HK-2 (cell line): Measurements from ENCODE around the gene OTOS.
A peak's percentile ranks its signal among the peaks of the same experiment; 100 is the strongest.

Experiments
- DNase-seq: peaks from one replicate; pipeline ENCODE4 v3.0.0-alpha.2; 2018; ENCODE audit not compliant: unreplicated experiment

Gene OTOS

GRCh38 chr2:240136013-240136670 is 4.3 kb downstream of the OTOS start, which contains the start of gene COPS9:
COPS9 (minus strand) TSS chr2:240136305; CDS start chr2:240136284, 21 bp downstream.
- DNase-seq: peak; percentile 87

DNA sequence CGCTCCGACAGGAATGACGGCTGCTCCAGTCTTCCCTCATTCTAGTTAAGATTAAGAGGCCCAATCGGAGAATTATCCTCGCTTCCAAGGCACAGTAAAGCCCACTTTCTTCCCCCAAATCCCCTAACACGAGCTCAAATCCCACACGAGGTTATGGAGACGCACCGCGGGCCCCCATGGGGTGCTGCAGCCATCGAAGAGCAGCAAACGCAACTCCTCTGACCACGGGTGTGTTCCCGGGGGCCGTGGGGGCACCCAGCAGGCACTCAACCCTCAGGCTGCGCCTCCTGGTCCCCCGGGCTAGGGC is 4.8 kb downstream of the OTOS start:
- DNase-seq: no peak

DNA sequence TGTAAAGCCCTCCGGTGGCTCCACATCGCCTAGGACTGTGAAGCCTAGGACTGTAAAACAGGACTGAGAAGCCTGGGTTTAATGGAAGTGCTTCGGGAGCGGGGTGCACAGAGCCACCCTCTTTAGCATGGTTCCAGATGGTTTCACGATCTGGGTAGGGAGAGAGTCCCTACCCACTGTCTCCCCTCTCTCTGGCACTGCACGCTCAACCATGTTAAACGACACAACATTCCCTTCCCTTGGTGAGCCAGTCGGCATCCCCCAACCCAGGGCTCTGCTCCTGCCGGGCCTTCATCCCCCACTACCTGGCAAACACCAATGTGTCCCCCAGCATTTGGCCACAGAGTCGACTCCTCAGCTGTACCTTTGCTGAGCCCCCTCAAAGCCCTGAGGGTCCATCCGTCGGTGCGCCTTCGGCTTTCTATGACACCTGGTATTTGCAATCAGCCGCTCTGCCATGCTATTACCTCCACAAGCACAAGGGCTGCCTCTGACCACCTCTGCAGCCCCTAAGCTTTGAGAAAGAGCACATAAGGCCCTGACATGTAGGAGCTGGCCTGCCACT is 5.4 kb downstream of the OTOS start:
- DNase-seq: no peak

GRCh38 chr2:240134466-240134865 is 6.0 kb downstream of the OTOS start:
- no peak for DNase-seq

- no peak for DNase-seq
These were observed 7.1 kb downstream of the OTOS start for GRCh38 chr2:240133401-240133800.

DNA sequence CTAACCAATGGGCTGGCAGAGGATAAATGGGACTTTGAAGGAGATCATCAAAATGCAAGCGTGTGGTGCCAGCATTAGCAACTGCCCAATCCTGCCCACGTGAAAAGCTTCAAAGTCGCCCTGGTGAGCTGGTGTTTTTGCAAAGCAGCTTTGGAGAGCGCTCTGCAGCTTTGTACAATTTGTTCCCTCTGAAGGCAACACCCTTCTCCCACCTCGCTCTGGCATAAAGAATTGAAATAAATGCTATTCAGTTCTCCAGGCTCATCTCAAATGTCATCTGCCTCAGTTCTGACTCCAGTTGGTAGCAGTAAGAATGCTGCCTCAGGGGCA is 7.8 kb downstream of the OTOS start:
- no peak for DNase-seq

GRCh38 chr2:240131941-240132650 is 8.4 kb downstream of the OTOS start:
- no peak for DNase-seq

DNA sequence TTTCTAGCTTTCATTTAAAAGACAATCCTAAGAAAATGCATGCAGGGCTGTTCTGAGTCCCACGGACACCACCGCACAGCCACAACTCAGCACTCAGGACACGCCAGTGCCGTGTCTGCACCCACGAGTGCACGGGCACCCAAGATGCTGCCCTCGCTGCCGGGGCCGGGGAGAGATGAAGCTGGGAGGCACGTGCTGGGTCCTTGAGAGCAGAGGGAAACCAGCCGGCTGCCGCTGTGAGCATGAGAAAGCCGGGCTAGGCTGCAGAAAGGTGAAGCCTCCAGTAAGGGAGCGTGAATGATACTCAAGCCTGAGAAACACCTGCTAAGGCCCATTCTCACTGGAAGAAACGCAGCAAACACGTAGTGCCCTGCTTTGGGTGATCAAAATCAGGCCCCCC is 9.2 kb downstream of the OTOS start:
- no peak for DNase-seq

- no peak for DNase-seq
These were observed 9.9 kb downstream of the OTOS start for GRCh38 chr2:240130393-240131195.

- DNase-seq: no peak
These were observed 10.6 kb downstream of the OTOS start for GRCh38 chr2:240129731-240130392.

DNA sequence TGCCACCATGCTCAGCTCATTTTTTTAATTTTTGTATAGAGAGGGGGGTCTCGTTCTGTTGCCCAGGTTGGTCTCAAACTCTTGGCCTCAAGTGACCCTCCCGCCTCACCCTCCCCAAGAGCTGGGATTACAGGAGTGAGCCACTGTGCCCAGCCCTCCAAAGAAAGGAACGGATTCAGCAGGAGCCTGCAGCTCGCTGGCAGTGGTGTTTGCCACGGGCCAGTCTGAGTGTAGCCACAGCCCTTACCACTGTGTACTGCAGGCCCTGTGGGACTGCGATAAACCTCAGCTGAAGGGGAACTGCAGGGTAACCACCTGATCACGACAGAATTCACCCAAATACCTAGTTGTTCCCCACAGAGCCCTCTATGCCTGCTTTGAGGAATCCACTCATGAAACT is 11.1 kb downstream of the OTOS start:
- DNase-seq: no peak

- DNase-seq: no peak
These were observed 11.8 kb downstream of the OTOS start for GRCh38 chr2:240128608-240129145.

DNA sequence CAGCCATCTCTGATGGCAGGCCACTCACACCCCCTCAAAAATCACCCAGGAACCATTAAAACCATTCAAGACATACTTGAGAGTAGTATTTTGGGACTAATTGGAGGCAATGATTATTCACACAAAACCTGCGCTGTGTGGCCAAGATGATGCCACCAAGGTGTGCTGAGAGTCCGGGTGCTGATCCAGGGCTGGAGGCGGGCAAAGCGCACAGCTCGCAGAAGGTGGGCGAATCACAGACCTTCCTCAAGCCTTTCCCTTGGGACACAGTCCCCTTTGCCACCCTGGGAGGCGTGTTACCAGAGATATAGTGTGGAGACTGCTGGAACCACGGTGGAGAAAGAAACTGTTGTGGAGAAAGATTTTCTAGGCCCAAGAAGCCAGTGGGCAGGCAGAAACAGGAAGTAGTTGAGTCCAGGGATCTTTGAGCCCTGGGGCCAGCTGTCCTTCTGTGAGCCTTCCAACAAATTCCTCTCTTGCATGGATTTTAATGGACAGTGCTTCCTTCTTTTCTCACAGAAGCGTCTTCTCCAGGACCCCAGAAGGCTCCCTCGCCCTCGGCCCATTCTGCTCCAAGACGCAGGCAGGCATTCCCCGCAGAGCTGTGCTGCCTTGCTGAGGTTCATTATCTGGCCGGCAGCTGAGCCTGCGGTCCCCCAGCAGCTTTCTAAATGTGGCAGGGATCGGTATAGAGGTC is 12.4 kb downstream of the OTOS start:
- DNase-seq: no peak

DNA sequence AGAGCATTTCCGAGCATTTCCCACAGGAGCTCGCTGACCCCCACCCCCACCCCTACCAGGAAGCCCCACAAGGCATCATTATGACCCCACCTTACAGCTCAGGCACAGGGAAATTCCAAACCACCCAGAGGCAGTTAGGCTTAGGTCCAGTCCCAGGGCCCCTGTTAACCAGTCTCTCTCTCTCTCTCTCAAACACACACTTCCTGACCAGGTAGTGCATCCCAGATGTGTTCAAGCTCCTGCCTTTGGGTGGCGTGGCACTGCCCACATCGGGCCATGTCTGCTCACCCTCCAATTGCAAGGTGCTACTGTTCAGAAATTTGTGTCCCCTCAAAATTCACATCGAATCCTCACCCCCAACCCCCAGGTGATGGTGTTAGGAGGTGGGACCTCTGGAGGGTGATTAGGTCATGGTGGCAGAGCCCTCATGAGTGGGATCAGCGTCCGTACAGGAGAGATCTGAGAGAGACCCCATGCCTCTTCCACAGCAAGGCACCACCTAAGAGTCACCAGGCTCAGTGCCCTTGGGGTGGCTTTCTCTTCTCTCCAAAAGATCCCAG is 13.2 kb downstream of the OTOS start:
- DNase-seq: no peak

- DNase-seq: no peak
These were observed 13.7 kb downstream of the OTOS start for GRCh38 chr2:240126731-240127130.

- DNase-seq: no peak
These were observed 14.7 kb downstream of the OTOS start for GRCh38 chr2:240125742-240126141.

DNA sequence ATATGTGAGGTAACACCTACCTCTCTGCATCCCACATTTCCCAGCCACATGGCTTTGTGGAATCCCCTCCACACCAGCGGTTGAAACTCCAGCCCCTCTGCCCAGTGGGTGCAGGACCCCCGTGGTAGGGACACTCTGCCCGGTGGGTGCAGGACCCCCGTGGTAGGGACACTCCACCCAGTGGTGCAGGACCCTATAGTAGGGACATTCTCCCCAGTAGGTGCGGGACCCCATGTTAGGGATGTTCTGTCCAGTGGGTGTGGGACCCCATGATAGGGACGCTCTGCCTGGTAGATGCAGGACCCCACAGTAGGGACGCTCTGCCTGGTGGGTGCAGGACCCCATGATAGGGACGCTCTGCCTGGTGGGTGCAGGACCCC is 15.8 kb downstream of the OTOS start:
- no peak for DNase-seq

DNA sequence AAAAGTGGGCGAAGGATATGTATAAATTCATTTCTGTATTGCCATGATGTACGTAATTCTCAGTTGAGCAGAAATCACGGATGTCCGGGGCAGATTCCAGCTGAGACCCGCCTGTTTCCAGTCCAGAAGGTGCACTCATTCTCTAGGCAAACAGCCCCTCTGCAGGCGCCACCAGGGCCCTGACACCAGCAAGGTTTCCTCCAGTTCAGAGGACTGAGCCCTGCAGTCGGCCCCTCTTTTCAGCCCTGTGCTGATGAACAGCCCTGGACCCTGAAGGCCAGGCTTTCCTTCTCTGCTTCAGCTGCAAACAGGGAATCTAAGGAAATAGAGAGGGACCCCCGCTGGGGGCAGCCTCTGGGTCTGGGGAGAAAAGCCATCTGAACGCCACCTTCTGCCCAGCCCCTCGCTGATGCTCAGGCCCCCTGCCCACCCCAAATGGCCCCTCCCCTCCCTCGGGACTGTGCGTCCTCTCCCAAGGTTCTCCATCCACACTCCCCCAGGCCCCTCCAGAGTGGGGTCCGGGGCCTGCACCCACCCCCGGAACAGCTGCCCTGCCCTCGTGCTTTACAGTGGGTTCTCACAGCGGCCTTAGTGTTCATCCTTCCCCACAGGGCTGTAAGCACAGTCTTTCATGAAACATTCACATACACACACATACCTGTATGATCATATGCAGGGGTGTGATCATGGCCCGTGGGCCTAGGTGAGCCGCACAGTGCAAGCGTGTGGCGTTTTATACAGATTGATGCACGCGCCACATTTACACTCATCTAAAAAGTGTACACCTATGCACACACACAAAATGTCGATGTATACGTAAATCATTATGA is 16.4 kb downstream of the OTOS start:
- no peak for DNase-seq

- DNase-seq: no peak
These were observed 18.8 kb downstream of the OTOS start for GRCh38 chr2:240121675-240122074.

DNA sequence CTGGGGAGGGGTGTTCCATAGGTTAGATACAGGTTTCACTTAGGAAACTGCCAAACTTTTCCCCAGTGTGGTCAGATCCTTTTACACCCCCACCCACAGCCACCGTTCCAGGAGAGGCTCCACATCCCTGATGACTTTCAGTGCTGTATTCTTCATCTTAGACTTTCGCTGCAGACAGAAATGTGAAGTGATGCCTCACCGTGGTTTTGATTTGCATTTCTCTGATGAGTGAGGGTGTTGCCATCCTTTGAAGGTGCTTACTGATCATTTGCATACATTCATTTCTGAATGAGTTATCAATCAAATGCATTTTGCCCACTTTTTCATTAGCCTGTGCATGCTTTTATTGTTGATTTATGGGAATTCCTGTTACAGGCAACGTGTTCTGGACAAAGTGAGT is 19.3 kb downstream of the OTOS start:
- DNase-seq: no peak
